Endometrium (tissue), 2 donors: Measurements from ENCODE around the gene DUS3L.
A peak's percentile ranks its signal among the peaks of the same experiment; 100 is the strongest.
"Not testable (repeated sequence)": the region's sequence is repeated elsewhere in the genome, so short reads cannot be mapped to it uniquely, and the experiment has no call there.

Source experiments
- FAIRE-seq: peaks from 2 replicates; lab custom pipeline; 2012; peaks lifted over from hg19 to GRCh38; lab: Jason Lieb, UNC
- donor health status: control.
- donor health status: control.

Gene DUS3L

GRCh38 chr19:5799247-5800241 is 8.6 kb upstream of the DUS3L start:
- FAIRE-seq = no peak

GRCh38 chr19:5798244-5798643 is 7.3 kb upstream of the DUS3L start:
- FAIRE-seq = no peak

- FAIRE-seq = no peak
Measured at GRCh38 chr19:5795382-5795919, 4.5 kb upstream of the DUS3L start.

- no peak for FAIRE-seq
Measured at GRCh38 chr19:5793188-5793587, 2.2 kb upstream of the DUS3L start.

- FAIRE-seq = peak; percentile 91
Measured at GRCh38 chr19:5792224-5792623, 1.3 kb upstream of the DUS3L start.

GRCh38 chr19:5789886-5790558 is 941 bp downstream of the DUS3L start:
- no peak for FAIRE-seq

GRCh38 chr19:5789351-5789761 is 1.6 kb downstream of the DUS3L start:
- FAIRE-seq = no peak

GRCh38 chr19:5788422-5788821 is 2.5 kb downstream of the DUS3L start:
- FAIRE-seq = no peak

GRCh38 chr19:5787409-5788182 is 3.4 kb downstream of the DUS3L start:
- no peak for FAIRE-seq

- FAIRE-seq = no peak
Measured at GRCh38 chr19:5786593-5787408, 4.2 kb downstream of the DUS3L start.

GRCh38 chr19:5785423-5785822 is 5.5 kb downstream of the DUS3L start:
- FAIRE-seq = no peak

GRCh38 chr19:5784581-5785147 is 6.3 kb downstream of the DUS3L start, which contains the start of gene PRR22:
Gene PRR22, minus strand, starts transcription at chr19:5784746. Its CDS starts 86 bp downstream, at chr19:5784660.
- no peak for FAIRE-seq

GRCh38 chr19:5782945-5783919 is 7.7 kb downstream of the DUS3L start:
- no peak for FAIRE-seq

GRCh38 chr19:5782322-5782721 is 8.6 kb downstream of the DUS3L start:
- no peak for FAIRE-seq

GRCh38 chr19:5780916-5781315 is 10.0 kb downstream of the DUS3L start:
- not testable (repeated sequence) for FAIRE-seq

- FAIRE-seq = no peak
Measured at GRCh38 chr19:5778402-5778801, 12.6 kb downstream of the DUS3L start.

- no peak for FAIRE-seq
Measured at GRCh38 chr19:5775668-5776309, 15.2 kb downstream of the DUS3L start.

- FAIRE-seq = no peak
Measured at GRCh38 chr19:5774921-5775320, 16.0 kb downstream of the DUS3L start.

GRCh38 chr19:5773276-5773675 is 17.7 kb downstream of the DUS3L start:
- FAIRE-seq = no peak
